GM21786 (cell line): ENCODE results near the gene IGFBP7.

Source experiments
- ATAC-seq: cut with Tn5 transposase; IDR thresholded peaks from one replicate; pipeline ENCODE4 v1.9.1; 2021; ENCODE audit not compliant: unreplicated experiment

Gene IGFBP7, protein sequence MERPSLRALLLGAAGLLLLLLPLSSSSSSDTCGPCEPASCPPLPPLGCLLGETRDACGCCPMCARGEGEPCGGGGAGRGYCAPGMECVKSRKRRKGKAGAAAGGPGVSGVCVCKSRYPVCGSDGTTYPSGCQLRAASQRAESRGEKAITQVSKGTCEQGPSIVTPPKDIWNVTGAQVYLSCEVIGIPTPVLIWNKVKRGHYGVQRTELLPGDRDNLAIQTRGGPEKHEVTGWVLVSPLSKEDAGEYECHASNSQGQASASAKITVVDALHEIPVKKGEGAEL

DNA sequence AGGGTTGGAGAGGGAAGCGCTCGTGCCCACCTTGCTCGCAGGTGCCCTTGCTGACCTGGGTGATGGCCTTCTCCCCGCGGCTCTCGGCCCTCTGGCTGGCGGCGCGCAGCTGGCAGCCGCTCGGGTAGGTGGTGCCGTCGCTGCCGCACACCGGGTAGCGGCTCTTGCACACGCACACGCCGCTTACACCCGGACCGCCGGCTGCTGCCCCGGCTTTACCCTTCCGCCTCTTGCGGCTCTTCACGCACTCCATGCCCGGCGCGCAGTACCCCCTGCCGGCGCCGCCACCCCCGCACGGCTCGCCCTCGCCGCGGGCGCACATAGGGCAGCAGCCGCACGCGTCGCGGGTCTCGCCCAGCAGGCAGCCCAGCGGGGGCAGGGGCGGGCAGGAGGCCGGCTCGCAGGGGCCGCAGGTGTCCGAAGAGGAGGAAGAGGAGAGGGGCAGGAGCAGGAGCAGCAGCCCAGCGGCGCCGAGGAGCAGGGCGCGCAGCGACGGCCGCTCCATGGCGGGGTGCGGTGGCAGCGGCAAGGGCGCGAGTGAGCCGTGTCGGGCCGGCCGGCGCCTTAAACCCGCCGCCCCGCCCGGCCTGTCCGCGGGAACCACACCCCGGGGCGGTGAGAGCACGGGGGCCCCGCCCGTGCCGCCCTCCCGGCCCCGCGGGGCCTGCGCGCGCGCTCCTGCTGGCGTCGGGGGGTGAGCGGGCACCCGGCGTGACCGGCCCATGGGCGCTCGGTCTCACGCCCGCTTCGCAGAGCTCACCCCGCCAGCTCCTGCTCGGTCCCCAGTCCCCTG is at the start of gene IGFBP7:
TSS of gene IGFBP7 (minus strand) at position 539 of the 793 bp plus-strand sequence. CDS start at position 505, 34 bp downstream.
- ATAC-seq = peak; percentile 32

DNA sequence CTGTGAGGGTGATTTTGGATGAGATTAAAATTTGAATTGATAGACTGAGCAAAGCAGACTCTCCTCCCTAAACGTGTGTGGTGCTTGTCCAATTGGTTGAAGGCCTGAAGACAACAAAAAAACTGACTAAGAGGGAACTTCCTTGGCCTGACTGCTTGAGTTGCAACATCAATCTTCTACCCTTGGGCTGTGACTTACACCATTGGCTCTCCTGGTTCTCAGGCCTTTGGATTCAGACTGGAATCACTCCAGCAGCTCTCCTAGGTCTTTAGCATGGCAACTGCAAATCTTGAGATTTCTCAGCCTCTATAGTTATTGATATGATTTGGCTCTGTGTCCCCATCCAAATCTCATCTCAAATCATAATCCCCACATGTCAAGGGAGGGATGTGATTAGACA is 49.7 kb upstream of the IGFBP7 start:
- no peak for ATAC-seq

GRCh38 chr4:57158762-57159161 is 48.6 kb upstream of the IGFBP7 start:
- ATAC-seq = no peak

DNA sequence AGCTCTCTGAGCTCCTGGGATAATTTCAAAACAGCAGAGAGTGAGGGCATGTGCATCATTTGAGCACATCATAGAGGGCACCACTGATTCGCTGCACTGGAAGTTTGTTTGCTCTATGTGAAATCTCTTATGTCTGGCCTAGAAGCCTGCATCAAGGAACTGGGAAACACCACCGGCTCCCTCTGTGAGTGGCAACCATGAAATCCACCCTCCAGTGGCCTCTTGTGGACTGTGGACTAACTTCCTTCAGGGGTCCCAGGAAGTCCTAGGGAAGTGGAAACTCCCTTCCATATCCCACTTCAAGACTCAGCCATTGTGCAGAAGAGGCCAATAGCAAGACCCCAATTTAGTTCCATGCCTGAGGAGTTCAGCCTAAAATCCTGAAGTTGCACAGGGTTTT is 48.0 kb upstream of the IGFBP7 start:
- ATAC-seq = no peak

DNA sequence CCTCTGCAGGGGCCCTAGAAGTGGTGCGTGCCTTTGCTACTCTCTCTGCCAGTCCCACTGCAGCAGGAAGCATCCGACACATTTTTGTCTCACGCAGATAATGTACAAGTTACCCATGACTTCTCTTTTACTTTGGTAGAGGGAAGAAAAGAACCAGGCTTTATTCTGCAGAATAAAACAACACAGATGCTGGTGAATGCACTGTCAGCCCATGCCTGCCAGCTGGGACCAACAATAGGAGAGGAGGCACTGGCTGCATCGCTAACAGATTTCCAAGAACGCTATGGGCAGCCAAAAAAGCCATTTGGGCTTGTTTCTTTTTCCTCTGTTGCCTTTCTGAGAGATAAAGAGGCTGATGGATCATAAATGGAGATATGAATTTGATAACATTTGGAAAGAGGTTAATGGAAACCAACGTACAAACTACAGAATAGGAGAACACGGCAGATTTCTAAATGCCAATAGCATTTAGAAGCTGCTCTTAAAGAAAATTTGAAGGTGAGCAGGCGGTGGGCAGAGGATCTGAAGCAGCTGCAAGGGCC is 47.5 kb upstream of the IGFBP7 start:
- no peak for ATAC-seq

DNA sequence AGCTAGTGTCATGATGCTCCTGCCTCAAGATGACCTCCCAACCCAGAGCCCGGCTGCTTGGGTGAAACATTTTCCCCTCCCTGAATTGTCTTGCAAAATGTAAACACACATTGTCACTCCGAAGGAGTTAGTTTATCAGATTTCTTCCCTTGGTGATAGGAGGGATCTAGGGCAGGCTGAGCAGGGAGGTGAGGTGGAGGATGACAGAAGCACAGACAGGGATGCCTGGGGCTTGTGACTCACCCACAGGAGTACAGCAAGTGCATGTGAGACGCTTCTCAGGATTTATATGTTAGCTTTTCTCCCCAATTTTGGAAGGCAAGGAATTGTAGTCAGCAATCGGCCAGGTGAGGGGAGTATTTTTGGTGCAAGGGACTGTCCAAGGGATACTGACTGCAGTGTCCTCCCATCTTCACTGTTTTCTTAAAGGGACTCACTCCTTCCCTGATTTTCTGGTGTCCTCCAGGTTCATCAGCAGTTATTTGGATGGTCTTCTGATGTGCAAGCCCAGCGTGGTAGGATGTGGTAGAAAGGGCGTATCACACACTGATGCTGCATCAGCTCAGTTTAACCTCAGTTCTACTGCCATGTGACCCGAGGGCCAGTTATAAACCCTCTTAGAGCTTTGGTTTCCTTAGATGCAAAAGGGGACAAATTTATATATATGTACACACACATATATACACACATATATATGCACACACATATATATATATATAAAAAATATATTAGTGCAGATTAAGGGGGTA is 46.2 kb upstream of the IGFBP7 start:
- no peak for ATAC-seq

DNA sequence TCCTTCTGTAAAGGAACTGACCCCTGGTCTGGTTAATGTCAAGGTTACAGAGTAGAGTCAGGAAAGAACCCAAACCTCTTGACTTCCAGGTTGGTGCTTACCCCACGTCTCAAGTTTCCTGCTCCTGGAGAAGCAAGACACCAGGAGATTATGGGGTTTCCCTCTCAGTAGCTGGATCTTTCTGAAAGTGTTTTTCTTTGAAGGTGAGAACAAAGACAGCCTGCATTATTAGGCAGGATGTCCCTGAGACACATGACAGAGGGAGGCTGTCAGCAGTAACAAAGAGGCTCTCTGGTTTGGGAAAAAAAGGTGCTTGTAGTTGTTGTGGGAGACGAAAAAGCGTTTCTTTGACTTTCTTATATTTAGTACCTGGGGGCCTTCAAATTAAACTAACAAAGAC is 44.7 kb upstream of the IGFBP7 start:
- ATAC-seq = no peak

DNA sequence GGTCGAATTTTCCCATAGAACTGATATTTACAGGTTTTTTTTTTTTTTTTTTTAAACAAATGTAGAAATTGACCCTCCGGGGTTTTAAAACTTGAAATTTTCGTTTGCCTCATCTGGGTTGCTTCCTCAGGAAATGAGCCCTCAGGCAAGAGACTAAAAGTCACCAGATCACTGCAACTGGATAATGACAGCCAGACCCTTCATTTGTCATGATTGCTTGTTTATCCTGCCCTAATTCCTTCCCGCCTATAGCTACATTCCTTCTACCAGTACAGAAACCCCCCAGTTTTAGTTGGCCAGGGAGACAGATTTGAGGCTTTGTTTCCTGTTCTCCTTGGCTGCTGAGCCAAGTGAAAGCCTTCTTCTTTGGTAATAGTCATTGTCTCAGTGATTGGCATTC is 44.0 kb upstream of the IGFBP7 start:
- ATAC-seq = no peak

DNA sequence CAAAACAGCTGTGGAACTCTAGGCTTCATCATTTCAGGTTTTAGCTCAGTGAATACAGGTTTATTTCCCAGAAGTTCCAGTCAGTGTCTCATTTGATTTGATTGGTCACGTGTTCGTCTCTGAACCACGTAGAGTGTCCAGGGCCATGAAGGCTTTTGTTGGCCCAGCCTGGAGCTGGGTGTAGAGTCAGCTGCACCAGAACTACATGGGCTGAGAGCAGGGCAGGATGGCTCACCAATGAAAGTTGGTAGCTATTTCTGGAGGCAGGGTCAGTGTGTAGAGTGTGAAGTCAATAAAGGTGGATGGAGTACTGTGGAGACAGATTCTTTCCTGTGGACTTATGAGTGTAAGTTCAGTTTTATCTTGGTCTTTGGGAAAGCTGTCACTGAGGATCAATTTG is 43.0 kb upstream of the IGFBP7 start:
- ATAC-seq = no peak

- no peak for ATAC-seq
These were observed 41.3 kb upstream of the IGFBP7 start for GRCh38 chr4:57151481-57151880.

DNA sequence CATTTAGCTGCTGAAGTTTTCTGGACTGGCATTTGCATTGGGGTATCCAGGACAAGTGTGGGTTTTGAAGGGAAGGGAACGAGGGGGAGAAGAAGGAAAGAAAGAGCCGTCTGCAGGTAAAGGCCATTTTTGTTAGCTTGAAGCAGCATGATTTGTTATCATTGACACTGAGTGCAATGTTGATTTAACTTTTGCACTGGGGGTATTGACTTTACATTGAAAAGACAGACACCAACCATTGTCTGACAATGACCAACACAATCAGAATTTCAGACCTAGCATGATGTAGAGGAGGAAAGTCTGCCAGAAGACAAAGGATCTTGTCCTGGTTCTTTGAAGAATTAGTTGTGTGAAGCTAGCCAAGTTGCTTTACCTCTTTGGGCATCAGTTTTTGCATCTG is 39.6 kb upstream of the IGFBP7 start:
- ATAC-seq = no peak

DNA sequence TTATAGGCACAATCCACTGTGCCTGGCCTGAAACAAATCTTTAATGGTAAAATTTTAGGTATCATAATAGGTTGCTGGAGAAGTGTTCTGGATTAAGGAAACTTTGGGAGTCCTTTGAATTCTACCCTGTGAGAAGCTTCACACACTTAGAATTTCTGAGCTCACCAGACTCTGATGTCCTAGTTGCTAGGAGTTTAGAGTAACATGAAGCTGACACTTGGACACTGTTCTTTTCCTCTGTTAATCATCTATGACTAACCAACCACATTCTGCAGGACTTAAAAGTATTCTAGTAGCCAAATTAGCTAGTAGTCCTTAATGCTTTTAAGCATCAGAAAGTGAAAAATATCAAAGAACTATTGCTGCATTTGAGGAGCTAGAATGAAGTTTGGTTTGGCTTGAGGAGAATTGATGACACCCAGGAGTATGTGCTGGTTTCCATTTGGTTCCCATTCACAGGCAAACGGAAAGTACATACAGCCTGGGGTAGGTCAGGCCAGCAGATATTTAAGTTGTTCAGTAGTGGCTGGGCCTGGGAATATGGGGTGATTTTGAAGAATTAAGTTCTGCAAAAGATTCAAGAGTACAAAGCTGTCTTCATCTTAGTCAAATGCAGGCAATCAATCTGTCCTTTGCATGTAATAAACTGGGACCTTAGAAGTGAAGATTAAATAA is 38.8 kb upstream of the IGFBP7 start:
- ATAC-seq = no peak

DNA sequence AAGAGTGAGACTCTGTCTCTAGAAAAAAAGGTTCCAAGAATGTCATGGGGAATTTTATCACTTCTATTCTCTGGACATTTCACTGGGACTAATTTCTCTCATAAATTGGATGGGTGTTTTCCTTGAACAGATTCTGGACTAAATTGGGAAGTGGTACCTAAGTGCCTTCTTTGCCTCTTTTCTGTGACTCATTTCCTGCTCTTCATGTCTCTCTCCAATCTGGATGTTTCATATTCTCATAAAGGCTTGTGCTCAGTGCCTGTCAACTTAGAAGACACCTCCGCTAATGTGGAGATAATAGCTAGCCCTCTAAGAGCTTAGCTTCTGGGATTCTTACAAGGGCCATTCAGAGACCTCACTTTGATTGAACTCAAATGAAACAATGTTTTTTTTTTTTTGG is 38.0 kb upstream of the IGFBP7 start:
- no peak for ATAC-seq

GRCh38 chr4:57147335-57148060 is 37.3 kb upstream of the IGFBP7 start:
- ATAC-seq = no peak

- ATAC-seq = no peak
These were observed 36.3 kb upstream of the IGFBP7 start for GRCh38 chr4:57146444-57146843.

DNA sequence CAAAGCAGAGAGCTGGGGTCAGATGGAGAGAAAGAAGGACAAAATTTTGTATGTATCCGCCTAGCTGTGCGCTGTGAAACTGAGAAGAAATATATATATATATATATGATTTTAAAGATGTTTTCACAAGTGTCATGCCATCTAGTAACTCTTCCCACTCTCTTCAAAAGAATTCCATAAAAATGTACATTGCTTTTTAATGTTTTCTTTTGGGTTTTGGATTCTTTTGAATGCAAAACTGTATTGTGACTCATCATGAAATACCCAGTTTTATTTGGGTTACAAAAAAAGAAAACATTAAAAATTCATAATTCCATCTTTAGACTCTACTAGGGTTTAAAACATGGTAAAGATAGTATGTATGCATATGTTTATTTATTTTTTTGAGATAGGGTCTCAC is 34.3 kb upstream of the IGFBP7 start:
- ATAC-seq = no peak

GRCh38 chr4:57139783-57140182 is 29.6 kb upstream of the IGFBP7 start:
- ATAC-seq = no peak

- ATAC-seq = no peak
These were observed 27.1 kb upstream of the IGFBP7 start for GRCh38 chr4:57137261-57137660.

GRCh38 chr4:57136281-57136680 is 26.1 kb upstream of the IGFBP7 start:
- ATAC-seq = no peak

- no peak for ATAC-seq
These were observed 22.6 kb upstream of the IGFBP7 start for GRCh38 chr4:57132743-57133137.
